Raji (cell line): Measurements from ENCODE around the gene MAP7D1.

ENCODE experiments used
- POLR2A ChIP-seq: IDR thresholded peaks from 2 replicates; pipeline ENCODE4 v1.6.1; 2011; ENCODE audit warnings: low read depth, low read length, control low read depth; ENCODE audit not compliant: insufficient read depth

Gene MAP7D1

DNA sequence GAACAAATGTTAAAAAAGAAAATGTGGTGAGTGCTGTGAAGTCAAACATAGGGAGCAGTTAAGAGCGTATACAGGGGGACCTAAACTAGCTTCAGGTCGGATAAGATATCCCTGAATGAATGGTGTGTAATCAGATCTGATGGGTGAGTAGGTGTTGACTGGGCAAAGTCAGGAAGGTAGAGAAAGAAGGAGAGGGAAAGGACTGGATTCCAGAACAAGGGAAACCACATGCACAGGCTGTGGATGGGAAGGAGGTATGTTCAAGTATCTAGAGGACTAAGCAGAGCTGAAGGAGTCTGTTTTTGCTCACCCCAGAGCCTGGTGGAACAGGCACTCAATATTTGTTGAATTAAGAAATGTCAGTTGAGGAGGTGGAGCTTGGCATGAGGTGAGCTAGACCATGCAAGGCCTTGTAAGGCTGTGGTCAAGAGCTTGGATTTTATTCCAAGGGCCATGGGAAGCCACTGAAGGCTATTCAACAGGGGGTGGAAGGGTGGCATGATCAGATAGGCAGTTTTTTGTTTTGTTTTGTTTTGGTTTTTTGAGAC is 27.4 kb downstream of the MAP7D1 start:
- TF ChIP-seq POLR2A = no peak

DNA sequence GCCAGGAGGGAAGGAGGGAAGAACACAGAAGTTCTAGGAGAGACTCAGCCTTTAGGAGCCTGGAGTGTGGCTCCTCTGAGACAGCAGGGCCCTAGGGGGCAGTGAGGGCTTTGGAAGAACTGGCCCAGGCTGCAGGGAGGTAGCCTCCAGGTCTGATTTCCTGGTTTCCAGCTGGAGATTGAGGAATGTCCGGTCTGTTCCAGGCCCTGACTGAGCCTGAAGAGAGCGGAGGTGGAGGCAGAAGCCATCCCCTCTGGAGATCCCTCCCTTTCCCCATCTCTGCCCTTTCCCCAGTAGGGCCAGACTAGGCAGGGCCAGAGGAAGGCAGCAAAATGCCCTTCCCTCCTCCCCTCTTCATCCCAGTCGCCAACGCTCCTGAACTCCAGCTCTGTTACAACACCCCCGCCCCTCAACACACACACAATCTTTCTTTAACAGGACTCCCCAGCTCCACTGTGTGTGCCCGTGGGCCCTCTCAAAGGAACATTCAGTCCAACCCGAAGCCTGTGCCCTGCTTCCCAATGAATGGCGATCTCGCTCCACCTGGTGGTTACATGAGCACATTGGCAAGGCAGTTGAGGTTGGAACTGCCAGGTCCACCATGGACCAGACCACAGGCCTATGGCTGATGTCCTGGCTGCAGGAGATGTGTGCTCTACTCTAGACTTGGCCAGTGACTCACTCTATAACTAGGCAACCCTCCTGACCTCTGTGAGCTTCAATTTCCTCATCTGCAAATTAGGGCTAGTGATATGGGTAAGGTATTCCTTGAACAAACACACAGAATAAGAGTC is 32.0 kb downstream of the MAP7D1 start:
- TF ChIP-seq POLR2A = no peak

DNA sequence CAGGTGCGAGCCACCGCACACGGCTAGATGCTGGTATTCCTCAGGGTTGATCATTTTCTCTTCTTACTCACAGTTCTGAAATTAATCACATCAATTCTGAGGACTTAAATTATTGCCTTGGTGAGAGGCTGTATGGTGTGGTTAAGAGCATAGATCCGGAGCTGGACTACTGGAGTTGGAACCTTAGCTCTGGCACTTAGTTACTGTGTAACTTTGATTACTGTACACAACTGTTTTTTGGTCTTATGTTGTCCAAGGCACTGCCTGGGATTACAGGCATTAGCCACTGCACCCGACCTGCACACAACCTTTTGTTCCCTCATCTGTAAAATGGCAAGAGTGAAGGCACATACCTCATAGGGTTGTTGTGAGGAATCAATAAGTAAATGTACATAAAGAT is 42.7 kb downstream of the MAP7D1 start:
- no peak for TF ChIP-seq POLR2A

DNA sequence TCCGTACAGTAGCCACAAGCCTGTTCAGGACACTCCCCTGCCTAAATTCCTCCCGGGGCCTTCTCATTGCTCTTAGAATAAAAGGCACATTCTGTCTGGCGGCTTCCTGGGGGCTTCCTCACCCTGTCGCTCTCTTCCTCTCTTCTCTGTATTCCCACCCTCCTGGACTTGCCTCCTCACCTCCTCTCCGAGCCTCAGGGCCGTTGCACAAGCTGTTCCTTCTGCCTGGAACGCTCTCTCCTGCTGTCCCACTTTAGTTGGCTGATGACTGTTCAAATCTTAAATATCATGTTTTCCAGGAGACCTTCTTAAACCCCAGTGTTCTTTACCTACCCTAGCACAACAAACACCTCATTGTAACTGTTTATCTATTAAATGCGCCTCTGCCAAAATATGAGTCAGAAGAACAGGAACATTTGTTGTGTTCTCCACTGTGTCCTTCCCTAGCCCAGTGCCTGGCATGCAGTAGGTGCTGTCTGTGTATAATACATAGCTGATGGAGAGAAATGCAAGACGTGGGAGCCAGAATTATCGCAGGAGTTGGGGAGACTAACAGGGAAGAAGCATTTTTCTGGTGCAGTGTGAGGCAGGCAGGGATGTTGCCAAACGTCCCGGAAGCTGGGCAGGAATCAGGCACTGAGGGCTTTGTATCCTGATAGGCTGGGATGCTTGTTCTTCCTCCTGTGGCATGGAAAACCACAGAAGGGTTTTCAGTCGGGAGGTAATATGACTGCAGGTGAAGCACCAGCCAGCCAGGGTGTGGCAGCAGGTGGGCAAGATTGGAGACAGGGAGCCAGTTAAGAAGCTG is 44.2 kb downstream of the MAP7D1 start:
- TF ChIP-seq POLR2A = no peak

DNA sequence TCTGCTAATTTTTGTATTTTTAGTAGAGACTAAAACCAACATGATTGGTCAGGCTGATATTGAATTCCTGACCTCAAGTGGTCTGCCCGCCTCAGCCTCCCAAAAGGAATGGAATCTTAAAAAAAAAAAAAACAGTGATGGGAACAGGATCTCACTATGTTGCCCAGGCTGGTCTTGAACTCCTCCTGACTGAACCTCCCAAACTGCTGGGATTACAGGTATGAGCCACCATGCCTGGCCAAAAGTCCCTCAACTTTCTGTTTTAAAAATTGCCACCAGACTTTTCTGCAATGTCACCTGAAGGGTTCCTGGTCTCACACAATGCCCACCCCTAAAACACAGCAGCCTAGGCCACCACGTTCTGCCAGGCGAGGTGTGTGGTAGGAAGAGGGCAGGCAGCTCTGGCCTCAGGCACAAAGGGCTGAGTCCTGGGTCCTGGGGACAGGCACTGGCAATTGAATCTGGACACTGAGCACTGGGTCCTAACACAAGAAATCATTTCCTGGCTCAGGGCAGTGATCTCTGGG is 47.1 kb downstream of the MAP7D1 start:
- TF ChIP-seq POLR2A = no peak

DNA sequence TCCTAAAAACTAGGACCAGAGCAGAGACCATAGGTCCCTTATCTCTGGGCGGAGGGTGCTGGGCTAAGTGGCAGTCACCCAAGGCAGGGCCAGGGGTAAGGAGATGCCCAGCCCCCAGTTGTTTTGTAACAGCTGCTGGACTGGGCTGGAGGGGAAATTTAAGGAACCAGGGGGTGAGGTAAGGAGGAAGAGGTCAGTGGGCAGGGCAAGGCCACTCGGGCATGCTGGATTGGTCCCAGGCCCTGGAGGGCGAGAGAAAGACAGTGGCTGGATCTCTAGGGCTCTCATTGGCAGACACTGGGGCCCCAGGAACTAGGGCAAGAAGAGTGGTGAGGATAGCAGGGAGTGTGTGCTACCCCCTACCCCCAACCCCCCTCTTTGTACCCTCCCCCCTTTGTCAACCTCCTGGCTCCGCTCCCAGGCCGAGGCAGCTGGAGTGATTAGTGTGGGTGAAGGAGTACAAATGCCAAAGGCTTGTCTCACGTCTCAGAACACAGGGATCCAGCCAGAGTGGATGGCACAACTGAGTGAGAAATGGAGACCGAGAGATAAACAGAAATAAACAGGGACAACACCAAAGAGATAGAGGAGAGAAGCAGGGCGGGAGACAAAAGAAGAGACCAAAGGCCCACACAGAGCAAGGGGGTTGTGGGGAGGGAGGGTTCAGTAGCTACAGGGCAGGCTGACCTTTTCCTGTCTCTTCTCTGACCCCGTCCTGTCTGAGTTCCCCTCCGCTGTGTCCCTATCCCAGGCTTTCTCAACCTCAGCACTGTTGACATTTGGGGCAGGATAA is 47.8 kb downstream of the MAP7D1 start:
- TF ChIP-seq POLR2A = no peak

DNA sequence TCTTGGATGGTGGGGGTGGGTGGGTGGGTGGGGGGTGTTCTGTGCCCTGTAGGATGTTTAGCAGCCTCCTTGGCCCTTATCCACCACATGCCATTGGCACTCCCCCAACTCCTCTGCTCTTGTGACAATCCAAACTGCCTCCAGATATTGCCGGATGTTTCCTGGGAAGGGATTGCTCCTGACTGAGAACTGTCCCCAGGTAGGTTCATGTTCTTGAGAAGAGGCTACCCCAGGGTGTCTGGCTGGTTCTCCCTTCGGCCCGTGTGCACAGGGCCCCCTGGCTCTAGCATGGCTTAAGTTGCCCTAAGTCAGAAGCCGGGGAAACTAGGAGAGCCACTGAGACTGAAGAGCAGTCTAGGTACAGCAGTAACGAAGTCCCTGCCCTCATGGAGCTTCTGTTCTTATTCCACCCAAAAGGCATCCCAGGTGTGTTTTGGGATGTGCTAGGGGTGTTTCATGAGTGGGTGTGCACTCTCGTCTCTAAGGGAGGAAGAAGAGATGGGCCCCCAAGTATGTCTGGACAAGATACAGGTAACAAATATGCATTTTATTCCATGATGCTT is 48.5 kb downstream of the MAP7D1 start:
- no peak for TF ChIP-seq POLR2A

DNA sequence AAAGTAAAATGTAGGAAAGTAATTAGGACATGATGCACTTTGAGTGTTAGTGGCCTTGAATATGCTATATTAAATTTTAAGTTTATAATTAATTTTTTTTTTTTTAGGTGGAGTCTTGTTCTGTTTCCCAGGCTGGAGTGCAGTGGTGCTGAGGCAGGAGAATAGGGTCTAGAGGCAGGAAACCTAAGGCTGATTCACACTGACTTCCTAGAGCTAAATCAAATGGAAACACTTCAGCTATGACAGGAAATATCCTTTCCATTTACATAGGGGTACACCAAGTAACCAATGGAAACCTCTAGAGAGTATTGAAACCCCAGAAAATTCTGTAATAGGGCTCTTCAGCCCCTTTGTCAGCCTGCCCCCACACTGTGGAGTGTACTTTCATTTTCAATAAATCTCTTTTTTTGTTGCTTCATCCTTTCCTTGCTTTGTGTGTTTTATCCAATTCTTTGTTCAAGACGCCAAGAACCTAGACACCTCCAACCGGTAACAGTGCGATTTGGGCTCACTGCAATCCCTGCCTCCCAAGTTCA is 50.4 kb downstream of the MAP7D1 start:
- TF ChIP-seq POLR2A = no peak

DNA sequence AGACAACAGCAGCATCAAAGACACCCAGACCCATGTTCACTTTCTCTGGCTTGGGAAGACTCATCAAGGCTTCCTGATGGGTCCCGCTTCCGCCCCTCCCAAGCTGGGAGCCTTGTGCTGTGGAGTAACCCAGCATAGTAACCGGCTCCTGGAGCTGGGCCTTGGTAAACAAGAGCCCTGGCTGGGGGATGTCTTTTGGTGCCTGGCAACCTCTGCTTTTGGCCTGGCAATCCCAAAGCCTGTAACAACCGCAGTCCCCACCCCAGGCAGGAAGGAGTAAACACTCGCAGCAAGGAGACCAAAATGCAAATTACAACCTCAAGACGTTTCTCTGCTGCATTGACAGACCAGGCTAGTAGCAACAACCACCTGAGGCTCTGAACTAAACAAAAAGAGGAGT is 51.4 kb downstream of the MAP7D1 start:
- TF ChIP-seq POLR2A = no peak

DNA sequence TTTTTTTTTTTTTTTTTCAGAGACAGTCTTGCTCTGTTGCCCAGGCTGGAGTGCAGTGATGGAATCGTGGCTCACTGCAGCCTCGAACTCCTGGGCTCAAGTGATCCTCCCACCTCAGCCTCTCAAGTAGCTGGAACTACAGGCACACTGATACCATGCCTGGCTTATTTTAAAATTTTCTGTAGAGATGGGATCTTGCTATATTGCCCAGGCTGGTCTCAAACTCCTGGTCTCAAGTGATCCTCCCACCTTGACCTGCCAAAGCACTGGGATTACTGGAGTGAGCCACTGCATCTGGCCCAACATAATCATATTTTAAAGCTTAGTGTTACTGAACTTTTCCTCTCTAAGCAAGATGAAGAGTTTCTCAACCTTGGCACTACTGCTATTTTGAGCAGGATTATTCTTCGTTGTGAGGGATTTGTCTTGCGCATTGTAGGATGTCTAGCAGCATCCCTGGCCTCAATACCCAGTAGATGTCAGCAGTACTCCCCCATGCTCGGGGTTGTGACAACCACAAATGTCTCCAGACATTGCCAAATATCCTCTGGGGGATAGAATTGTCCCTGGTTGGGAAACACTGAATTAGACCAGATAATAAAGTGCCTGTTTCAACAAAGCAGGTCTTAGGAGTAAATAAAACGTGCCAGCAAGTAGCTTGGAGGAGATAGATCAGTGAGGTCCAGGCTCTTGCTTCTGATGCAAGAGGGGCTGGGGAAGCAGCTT is 53.2 kb downstream of the MAP7D1 start:
- no peak for TF ChIP-seq POLR2A

DNA sequence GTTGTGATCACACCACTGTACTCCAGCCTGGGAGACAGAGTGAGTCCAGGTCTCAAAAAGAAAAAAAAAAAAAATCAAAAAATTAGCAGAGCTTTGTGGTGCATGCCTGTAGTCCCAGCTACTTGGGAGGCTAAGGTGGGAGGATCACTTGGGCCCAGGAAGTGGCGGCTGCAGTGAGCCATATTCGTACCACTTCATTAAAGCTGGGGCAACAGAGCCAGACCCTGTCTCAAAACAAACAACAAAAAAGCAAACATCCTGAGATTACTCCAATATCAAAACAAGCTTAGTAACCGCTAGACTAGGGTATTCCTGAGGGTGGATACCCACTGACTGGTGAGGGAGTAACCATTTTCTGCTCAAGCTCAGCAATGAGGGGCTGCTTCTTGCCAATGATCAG is 55.3 kb downstream of the MAP7D1 start:
- no peak for TF ChIP-seq POLR2A

DNA sequence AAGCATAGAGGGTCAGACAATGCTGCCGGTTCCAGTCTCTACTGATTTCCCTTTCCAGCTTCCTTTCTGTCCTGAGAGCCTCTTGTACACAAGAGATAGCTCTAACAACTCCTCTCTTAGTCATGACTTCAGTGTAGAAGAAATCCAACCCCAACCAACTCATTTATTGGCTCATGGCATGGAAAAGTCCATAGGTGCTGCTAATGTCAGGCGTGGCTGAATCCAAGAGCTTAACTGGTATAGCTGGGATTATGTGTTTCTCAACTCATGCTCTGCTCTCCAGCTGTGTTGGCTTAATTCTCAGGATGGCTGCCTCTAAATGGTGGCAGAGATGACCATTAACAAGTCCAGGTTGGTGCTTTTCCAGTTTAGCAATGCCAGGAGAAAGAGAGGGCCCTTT is 55.9 kb downstream of the MAP7D1 start:
- TF ChIP-seq POLR2A = no peak

DNA sequence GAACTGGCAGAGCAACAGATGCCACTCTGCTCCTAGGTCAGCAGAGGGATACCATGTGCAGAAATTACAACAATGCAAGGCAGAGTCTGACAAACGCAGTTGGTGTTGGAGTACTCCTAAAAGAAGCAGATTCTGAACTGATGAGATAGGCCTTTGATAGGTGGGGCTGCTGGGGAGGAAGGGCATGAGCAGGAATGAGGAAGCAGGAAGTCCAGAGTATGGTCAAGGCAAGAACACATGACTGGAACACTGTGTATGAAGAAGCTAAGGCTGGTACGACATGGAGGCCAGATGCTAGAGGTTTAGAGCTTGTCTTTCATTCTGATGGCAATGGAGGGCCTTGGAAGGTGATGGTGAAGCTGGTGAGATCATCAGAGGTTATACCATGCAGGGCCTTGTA is 56.8 kb downstream of the MAP7D1 start:
- TF ChIP-seq POLR2A = no peak

DNA sequence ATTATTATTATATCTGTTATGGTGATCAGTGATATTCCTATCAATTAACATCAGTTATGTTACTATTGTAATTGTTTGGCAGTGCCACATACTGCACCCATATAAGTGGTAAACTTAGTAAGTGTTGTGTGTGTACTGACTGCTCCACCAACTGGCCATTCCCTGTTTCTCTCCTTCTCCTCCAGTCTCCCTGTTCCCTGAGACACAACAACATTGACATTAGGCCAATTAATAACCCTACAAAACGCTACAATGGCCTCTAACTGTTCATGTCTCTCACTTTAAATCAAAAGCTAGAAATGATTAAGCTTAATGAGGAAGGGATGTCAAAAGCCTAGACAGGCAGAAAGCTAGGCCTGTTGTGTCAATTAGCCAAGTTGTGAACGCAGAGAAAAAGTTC is 61.7 kb downstream of the MAP7D1 start:
- TF ChIP-seq POLR2A = no peak
